Measurements from ENCODE around the gene TBC1D13. TPM values are rescaled to one million over a fixed set of nuclear protein-coding genes. Genes with fewer than 3 reads are reported as not detected.

The TBC1D13 gene
- total and polyA plus RNA-seq, 9 of the 15 experiments (the other 6 are each of a cell fraction or from before 2014, with no cell fraction given) = 2.3 to 28.7 (median 11.4) TPM

GRCh38 chr9:128845186-128845931, 58.3 kb downstream of the TBC1D13 start (continued):
- TF ChIP-seq BRCA1 (IDR thresholded peaks at IDR 0.05) (no peak), BRCA1 (CRISPR knock-in tag; IDR thresholded peaks at IDR 0.05) (no peak), NFYB (IDR thresholded peaks at IDR 0.05; ENCODE audit: extremely low read depth, insufficient read length) (no peak), NRF1 (conservative IDR thresholded peaks at IDR 0.05 in 1 of 2, IDR thresholded peaks at IDR 0.05 in 1 of 2) (peak; percentile 74 to 81), ZC3H11A (IDR thresholded peaks at IDR 0.05; ENCODE audit: low read depth, low read length) (no peak), USF1 (CRISPR knock-in tag; IDR thresholded peaks at IDR 0.05) (no peak), STAT6 (CRISPR knock-in tag; IDR thresholded peaks at IDR 0.05) (no peak), CREBBP (IDR thresholded peaks at IDR 0.05; ENCODE audit: low read depth, low read length) (no peak), RNF2 (IDR thresholded peaks at IDR 0.05) (peak; percentile 37; the same call in 1 of the 2 replicates), ZNF311 (CRISPR knock-in tag; IDR thresholded peaks at IDR 0.05) (no peak), ZNF140 (CRISPR knock-in tag; IDR thresholded peaks at IDR 0.05) (no peak), MBD2 (IDR thresholded peaks at IDR 0.05; ENCODE audit: borderline replicate concordance, low read depth) (0 out of 2 replicates have a peak, but pooled peaks have one; percentile 34), ZNF134 (CRISPR knock-in tag; conservative IDR thresholded peaks at IDR 0.05) (no peak), STAG1 (CRISPR knock-in tag; IDR thresholded peaks at IDR 0.05; ENCODE audit: borderline replicate concordance) (no peak), ZNF384 (IDR thresholded peaks at IDR 0.05; ENCODE audit: low read depth, low read length) (no peak), PRMT5 (CRISPR knock-in tag; IDR thresholded peaks at IDR 0.05) (no peak), ZBED1 (IDR thresholded peaks at IDR 0.05) (no peak), PREB (CRISPR knock-in tag; IDR thresholded peaks at IDR 0.05) (no peak), E2F6 (IDR thresholded peaks at IDR 0.05; ENCODE audit: borderline replicate concordance in 1 of 2, extremely low read depth in 1 of 2, insufficient read depth in 1 of 2, insufficient read length in 1 of 2, low read depth in 1 of 2, low read length in 1 of 2, poor library complexity in 1 of 2, severe bottlenecking in 1 of 2) (no peak), ZNF511 (CRISPR knock-in tag; IDR thresholded peaks at IDR 0.05) (no peak), IRF2 (CRISPR knock-in tag; IDR thresholded peaks at IDR 0.05) (no peak), SMAD1 (IDR thresholded peaks at IDR 0.05; ENCODE audit: low read depth, low read length, partially characterized antibody) (no peak), CCAR2 (IDR thresholded peaks at IDR 0.05; ENCODE audit: low read depth, low read length) (no peak), TCF7L2 (IDR thresholded peaks at IDR 0.05; ENCODE audit: low read depth, low read length) (no peak)
